Esophagus squamous epithelium (tissue), 5 donors: Measurements from ENCODE around the gene IGFL2. TPM values are rescaled to one million over a fixed set of nuclear protein-coding genes. Genes with fewer than 3 reads are reported as not detected.
A peak's percentile ranks its signal among the peaks of the same experiment; 100 is the strongest.

ENCODE experiments used
- DNase-seq: peaks from one replicate; lab custom pipeline; 2025; lab: John Stamatoyannopoulos, UW
- H3K27ac ChIP-seq, 4 donors: fragments of 200-600 bp; sonication (generic); one replicate each; pipeline ENCODE4 v1.5.1; 2016 to 2019; ENCODE audit warnings: mild to moderate bottlenecking in 1 of 4
- H3K27me3 ChIP-seq, 4 donors: fragments of 200-600 bp; sonication (generic); 1 replicate in 3 of 4; 2 replicates in 1 of 4; pipeline versions ENCODE4 v1.5.1 to v1.6.0; 2017 to 2021; ENCODE audit warnings: antibody characterized with exemption in 1 of 4
- H3K36me3 ChIP-seq, 3 donors: fragments of 200-600 bp; sonication (generic); one replicate each; pipeline ENCODE4 v1.5.1; 2016 to 2019
- H3K4me1 ChIP-seq, 3 donors: fragments of 200-600 bp; sonication (generic); one replicate each; pipeline ENCODE4 v1.5.1; 2017 to 2019
- H3K4me3 ChIP-seq, 4 donors: fragments of 200-600 bp; sonication (generic); 1 replicate in 3 of 4; 2 replicates in 1 of 4; pipeline ENCODE4 v1.5.1; 2016 to 2019; ENCODE audit warnings: mild to moderate bottlenecking in 2 of 4, moderate library complexity in 1 of 4
- H3K9me3 ChIP-seq, 3 donors: fragments of 200-600 bp; sonication (generic); one replicate each; pipeline ENCODE4 v1.5.1; 2016 to 2019
- CTCF ChIP-seq, 6 experiments: fragments of 450-650 bp in 4 of 6; fragments of 200-600 bp in 2 of 6; sonication (generic) in 2 of 6; IDR thresholded peaks; one replicate each; pipeline ENCODE4 v1.5.1; 2016 to 2019; ENCODE audit warnings: antibody characterized with exemption in 6 of 6, mild to moderate bottlenecking in 4 of 6, moderate library complexity in 4 of 6
- POLR2A ChIP-seq, 4 donors: fragments of 450-650 bp; IDR thresholded peaks; one replicate each; pipeline ENCODE4 v1.6.1; 2017; ENCODE audit warnings: antibody characterized with exemption in 4 of 4, mild to moderate bottlenecking in 4 of 4, moderate library complexity in 3 of 4
- WGBS, 2 donors: methylation state at CpG; one replicate each; pipeline ENCODE4 v1.1.5; 2018; 5-methylcytosine and 5-hydroxymethylcytosine counted together
- intact Hi-C: fragments of 100-400 bp; cut with DNase I; formaldehyde crosslinking; loops from one replicate; pipeline ENCODE4 v1.15.0; 2022
- total RNA-seq, 4 donors: library from RNA; depleted of rRNA; stranded (reverse); fragments of >200 nt; gene quantifications; one replicate each; pipeline ENCODE4 v1.1.0, GENCODE V29; 2016
- donor health status: DM: yes; HTN: yes; CAD: no.

IGFL2 gene
- total RNA-seq, 4 donors from 2014 or later, result not detected

- Histone ChIP-seq H3K27ac (peak overlapping the region in 1 of 4 donors; percentile 55), H3K27me3 (peaks cover 0 to 37% (median 0%) of the 10 kb centered on the region in 4 donors)
Observed at GRCh38 chr19:46116121-46116520, 31.9 kb upstream of the IGFL2 start.

GRCh38 chr19:46118136-46118535 lies 29.9 kb upstream of the IGFL2 start:
- intact Hi-C loops, result no loop called here
- no peaks in the 10 kb centered on the region for H3K36me3 ChIP-seq
- H3K27me3 ChIP-seq, result peaks cover 0 to 26% (median 0%) of the 10 kb centered on the region in 4 donors
- no peak for TF ChIP-seq POLR2A (IDR thresholded peaks at IDR 0.05)
- TF ChIP-seq CTCF (IDR thresholded peaks at IDR 0.05), result no peak
- H3K4me3 ChIP-seq, result no peak overlapping the region
- H3K9me3 ChIP-seq, result no peaks in the 10 kb centered on the region
- H3K4me1 ChIP-seq, result peaks cover 0 to 36% (median 0%) of the 10 kb centered on the region in 3 donors
- no peak for DNase-seq
- WGBS, 2 donors, result 42 to 54% methylated on average over 3 of the region's 3 CpGs
- H3K27ac ChIP-seq, result peak overlapping the region in 1 of 4 donors; percentile 31

More at GRCh38 chr19:46116121-46116520, 31.9 kb upstream of the IGFL2 start:
- no peak overlapping the region for H3K4me3 ChIP-seq
- DNase-seq, result no peak
- 49 to 51% methylated on average over 3 of the region's 3 CpGs for WGBS, 2 donors
- TF ChIP-seq CTCF (IDR thresholded peaks at IDR 0.05), result no peak
- no peak for TF ChIP-seq POLR2A (IDR thresholded peaks at IDR 0.05)
- H3K4me1 ChIP-seq, result peaks cover 0 to 42% (median 0%) of the 10 kb centered on the region in 3 donors
- H3K36me3 ChIP-seq, result no peaks in the 10 kb centered on the region
- H3K9me3 ChIP-seq, result no peaks in the 10 kb centered on the region
- intact Hi-C loops, result no loop called here

- peaks cover 0 to 14% (median 0%) of the 10 kb centered on the region in 4 donors for H3K27me3 ChIP-seq
Observed at GRCh38 chr19:46124638-46125115, 23.4 kb upstream of the IGFL2 start, which contains the start of gene IGFL3. IGFL3 (minus strand) TSS chr19:46124688; CDS start chr19:46124649, 39 bp downstream.

GRCh38 chr19:46125447-46125846 lies 22.6 kb upstream of the IGFL2 start:
- Histone ChIP-seq H3K4me1 (no peaks in the 10 kb centered on the region), H3K27me3 (peaks cover 0 to 8% (median 0%) of the 10 kb centered on the region in 4 donors), H3K36me3 (no peaks in the 10 kb centered on the region), H3K27ac (no peak overlapping the region), H3K4me3 (no peak overlapping the region), H3K9me3 (no peaks in the 10 kb centered on the region)
- no peak for DNase-seq
- no peak for TF ChIP-seq CTCF (IDR thresholded peaks at IDR 0.05)
- TF ChIP-seq POLR2A (IDR thresholded peaks at IDR 0.05), result no peak
- intact Hi-C loops, result no loop called here
- 60 to 64% methylated on average over 3 to 4 of the region's 4 CpGs for WGBS, 2 donors

More at GRCh38 chr19:46124638-46125115, 23.4 kb upstream of the IGFL2 start, which contains the start of gene IGFL3:
- 79 to 83% methylated on average over 5 of the region's 5 CpGs for WGBS, 2 donors
- Histone ChIP-seq H3K36me3 (no peaks in the 10 kb centered on the region), H3K27ac (no peak within 1 kb of the TSS), H3K4me3 (no peak within 1 kb of the TSS), H3K4me1 (no peaks in the 10 kb centered on the region), H3K9me3 (no peaks in the 10 kb centered on the region)
- DNase-seq, result no peak
- intact Hi-C loops, result no loop called here
- TF ChIP-seq CTCF (IDR thresholded peaks at IDR 0.05), result no peak
- TF ChIP-seq POLR2A (IDR thresholded peaks at IDR 0.05), result no peak

GRCh38 chr19:46126086-46126580 lies 21.9 kb upstream of the IGFL2 start:
- H3K4me3 ChIP-seq, result no peak overlapping the region
- no peak for DNase-seq
- H3K4me1 ChIP-seq, result no peaks in the 10 kb centered on the region
- 87 to 88% methylated on average over 2 of the region's 2 CpGs for WGBS, 2 donors
- intact Hi-C loops, result no loop called here
- no peaks in the 10 kb centered on the region for H3K36me3 ChIP-seq
- H3K9me3 ChIP-seq, result no peaks in the 10 kb centered on the region
- TF ChIP-seq CTCF (IDR thresholded peaks at IDR 0.05) (no peak), POLR2A (IDR thresholded peaks at IDR 0.05) (no peak)
- peaks cover 0 to 8% (median 0%) of the 10 kb centered on the region in 4 donors for H3K27me3 ChIP-seq
- H3K27ac ChIP-seq, result no peak overlapping the region
